Keratinocyte (primary cell): Measurements from ENCODE around the gene PSRC1. TPM values are rescaled to one million over a fixed set of nuclear protein-coding genes. Genes with fewer than 3 reads are reported as not detected.

Source experiments
- DNase-seq: peaks from one replicate; pipeline ENCODE4 v3.0.0-alpha.2; 2011; ENCODE audit warnings: low read depth, missing footprints, low spot score
- FAIRE-seq: peaks from 2 replicates; lab custom pipeline; 2011; peaks lifted over from hg19 to GRCh38; lab: Jason Lieb, UNC
- H2AFZ ChIP-seq: 2 replicates; pipeline ENCODE4 v1.6.0; 2012; ENCODE audit warnings: low read length, control low read depth, inconsistent platforms; ENCODE audit not compliant: control insufficient read depth
- H3K27ac ChIP-seq: 2 replicates; pipeline ENCODE4 v1.5.1; 2011; ENCODE audit warnings: low read length; ENCODE audit not compliant: control insufficient read depth, insufficient read depth
- H3K27me3 ChIP-seq: 3 replicates; pipeline ENCODE4 v1.6.0; 2011; ENCODE audit warnings: low read length; ENCODE audit not compliant: control insufficient read depth, insufficient read depth; ENCODE audit errors: extremely low read depth
- H3K36me3 ChIP-seq, 2 experiments: 2 replicates in 1 of 2; 3 replicates in 1 of 2; pipeline ENCODE4 v1.5.1; 2011; ENCODE audit warnings: low read length in 2 of 2, mild to moderate bottlenecking in 1 of 2; ENCODE audit not compliant: control insufficient read depth in 2 of 2, insufficient read depth in 2 of 2; ENCODE audit errors: extremely low read depth in 1 of 2
- H3K4me1 ChIP-seq: 3 replicates; pipeline ENCODE4 v1.5.1; 2011; ENCODE audit warnings: low read length; ENCODE audit not compliant: control insufficient read depth, insufficient read depth; ENCODE audit errors: extremely low read depth
- H3K4me2 ChIP-seq: 3 replicates; pipeline ENCODE4 v1.6.0; 2011; ENCODE audit warnings: low read depth, low read length; ENCODE audit not compliant: control insufficient read depth, insufficient read depth; ENCODE audit errors: extremely low read depth
- H3K4me3 ChIP-seq, 3 experiments: fragments of 200-600 bp in 1 of 3; sonication (generic) in 1 of 3; 2 replicates in 2 of 3; 3 replicates in 1 of 3; pipeline ENCODE4 v1.5.1; 2011 to 2016; ENCODE audit warnings: low read length in 3 of 3, mild to moderate bottlenecking in 3 of 3, control low read depth in 2 of 3, inconsistent platforms in 1 of 3, low read depth in 1 of 3, mixed read lengths in 1 of 3, mixed run types in 1 of 3, moderate library complexity in 1 of 3; ENCODE audit not compliant: control insufficient read depth in 2 of 3, insufficient read depth in 2 of 3; ENCODE audit errors: extremely low read depth in 1 of 3
- H3K79me2 ChIP-seq: 2 replicates; pipeline ENCODE4 v1.6.0; 2012; ENCODE audit warnings: low read length; ENCODE audit not compliant: control insufficient read depth, insufficient read depth
- H3K9ac ChIP-seq: 3 replicates; pipeline ENCODE4 v1.6.0; 2011; ENCODE audit warnings: low read length; ENCODE audit not compliant: control insufficient read depth, insufficient read depth; ENCODE audit errors: extremely low read depth
- H3K9me1 ChIP-seq: 3 replicates; pipeline ENCODE4 v1.6.0; 2011; ENCODE audit warnings: low read length; ENCODE audit not compliant: control insufficient read depth, insufficient read depth; ENCODE audit errors: extremely low read depth
- H3K9me3 ChIP-seq: 2 replicates; pipeline ENCODE4 v1.5.1; 2012; ENCODE audit warnings: low read depth, low read length; ENCODE audit not compliant: control insufficient read depth
- H4K20me1 ChIP-seq: 3 replicates; pipeline ENCODE4 v1.6.0; 2011; ENCODE audit warnings: low read length; ENCODE audit not compliant: control insufficient read depth, insufficient read depth; ENCODE audit errors: extremely low read depth
- EZH2 ChIP-seq: IDR thresholded peaks from one replicate; pipeline ENCODE4 v1.6.1; 2012; ENCODE audit warnings: inconsistent platforms, mild to moderate bottlenecking, low read length, moderate library complexity
- dilution Hi-C: fragments of 300-500 bp; cut with MboI; formaldehyde crosslinking; loops from one replicate; pipeline ENCODE4 v1.7.0; 2020; ENCODE audit warnings: low sequenced_read_pairs; ENCODE audit not compliant: extremely low pct_ligation_motif_present
- polyA plus RNA-seq, 5 experiments: library from polyadenylated mRNA; depleted of rRNA in 3 of 5; stranded (reverse) in 3 of 5; stranded (forward) in 1 of 5; unstranded in 1 of 5; fragments of >200 nt; gene quantifications; 1 replicate in 1 of 5; 2 replicates in 3 of 5; 3 replicates in 1 of 5; pipeline versions ENCODE4 v1.2.1 to v1.2.3, GENCODE V29; 2011 to 2012; ENCODE audit warnings: missing spikeins in 2 of 5, low read depth in 1 of 5, low replicate concordance in 1 of 5
- TF ChIP-seq, protein P1 (sequence below), 3 experiments: IDR thresholded peaks in 1 of 3; conservative IDR thresholded peaks in 1 of 3; optimal IDR thresholded peaks in 1 of 3; 2 replicates in 2 of 3; 3 replicates in 1 of 3; pipeline versions ENCODE3 to v1.5.1; 2011; ENCODE audit warnings: low read length in 3 of 3, mild to moderate bottlenecking in 3 of 3, moderate library complexity in 2 of 3, control low read depth in 1 of 3, inconsistent platforms in 1 of 3; ENCODE audit not compliant: insufficient read depth in 2 of 3; ENCODE audit errors: extremely low read depth in 1 of 3

The PSRC1 gene
- polyA plus RNA-seq, 1 donor (not counting 4 experiments of a cell fraction or from before 2014, with no cell fraction given) = 10.2 TPM

DNA sequence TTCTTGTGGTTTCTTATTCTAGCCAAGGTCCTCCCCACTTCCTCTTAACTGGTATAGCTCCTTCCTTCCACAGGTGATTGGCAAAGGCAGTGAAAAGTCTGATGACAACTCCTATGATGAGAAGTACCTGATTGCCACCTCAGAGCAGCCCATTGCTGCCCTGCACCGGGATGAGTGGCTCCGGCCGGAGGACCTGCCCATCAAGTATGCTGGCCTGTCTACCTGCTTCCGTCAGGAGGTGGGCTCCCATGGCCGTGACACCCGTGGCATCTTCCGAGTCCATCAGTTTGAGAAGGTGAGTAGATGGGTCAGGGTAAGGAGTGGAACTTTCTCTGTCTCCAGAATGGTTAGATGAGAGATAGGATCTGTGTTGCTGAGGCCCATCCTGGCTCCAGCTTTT is 47.8 kb downstream of the PSRC1 start:
- Histone ChIP-seq H3K9me1 (peaks cover 3% of the 10 kb centered on the region), H3K4me2 (no peak overlapping the region), H3K79me2 (peaks cover 3% of the 10 kb centered on the region), H3K36me3 (peaks cover 52 to 67% of the 10 kb centered on the region in 2 experiments), H3K9ac (no peak overlapping the region), H3K4me1 (peaks cover 20% of the 10 kb centered on the region), H3K4me3 (no peak overlapping the region), H3K27ac (no peak overlapping the region), H3K27me3 (no peaks in the 10 kb centered on the region), H3K9me3 (no peaks in the 10 kb centered on the region), H2AFZ (no peak overlapping the region), H4K20me1 (peaks cover 2% of the 10 kb centered on the region)
- DNase-seq = no peak
- TF ChIP-seq, protein P1, sequence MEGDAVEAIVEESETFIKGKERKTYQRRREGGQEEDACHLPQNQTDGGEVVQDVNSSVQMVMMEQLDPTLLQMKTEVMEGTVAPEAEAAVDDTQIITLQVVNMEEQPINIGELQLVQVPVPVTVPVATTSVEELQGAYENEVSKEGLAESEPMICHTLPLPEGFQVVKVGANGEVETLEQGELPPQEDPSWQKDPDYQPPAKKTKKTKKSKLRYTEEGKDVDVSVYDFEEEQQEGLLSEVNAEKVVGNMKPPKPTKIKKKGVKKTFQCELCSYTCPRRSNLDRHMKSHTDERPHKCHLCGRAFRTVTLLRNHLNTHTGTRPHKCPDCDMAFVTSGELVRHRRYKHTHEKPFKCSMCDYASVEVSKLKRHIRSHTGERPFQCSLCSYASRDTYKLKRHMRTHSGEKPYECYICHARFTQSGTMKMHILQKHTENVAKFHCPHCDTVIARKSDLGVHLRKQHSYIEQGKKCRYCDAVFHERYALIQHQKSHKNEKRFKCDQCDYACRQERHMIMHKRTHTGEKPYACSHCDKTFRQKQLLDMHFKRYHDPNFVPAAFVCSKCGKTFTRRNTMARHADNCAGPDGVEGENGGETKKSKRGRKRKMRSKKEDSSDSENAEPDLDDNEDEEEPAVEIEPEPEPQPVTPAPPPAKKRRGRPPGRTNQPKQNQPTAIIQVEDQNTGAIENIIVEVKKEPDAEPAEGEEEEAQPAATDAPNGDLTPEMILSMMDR (optimal IDR thresholded peaks at IDR 0.05 in 1 of 3, IDR thresholded peaks at IDR 0.05 in 1 of 3, conservative IDR thresholded peaks at IDR 0.05 in 1 of 3; ENCODE audit: extremely low read depth in 1 of 3, insufficient read depth in 2 of 3, low read length in 3 of 3) = no peak
- TF ChIP-seq EZH2 = no peak
- FAIRE-seq = no peak
- dilution Hi-C loops = no loop called here

DNA sequence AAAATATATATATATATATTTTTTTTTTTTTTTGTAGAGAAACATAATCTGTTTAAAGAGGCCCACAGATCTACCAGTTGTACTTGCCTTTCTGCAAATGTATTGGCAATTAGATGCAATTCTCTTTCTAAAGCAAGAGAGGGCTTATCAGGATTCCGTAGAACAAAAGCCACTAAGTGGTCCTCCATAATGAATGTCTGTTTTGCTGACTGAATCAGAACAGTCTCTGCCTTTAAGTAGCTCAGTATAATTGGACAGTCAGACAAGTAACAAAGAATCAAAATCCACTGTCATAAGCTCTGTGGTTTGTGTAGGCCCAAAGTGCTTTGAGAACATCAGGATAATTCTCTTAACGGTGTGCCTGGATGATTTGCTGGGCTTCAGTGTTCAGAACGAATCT is 51.9 kb downstream of the PSRC1 start:
- no peaks in the 10 kb centered on the region for H3K9me3 ChIP-seq
- H2AFZ ChIP-seq = no peak overlapping the region
- no peak overlapping the region for H3K9ac ChIP-seq
- peaks cover 26% of the 10 kb centered on the region for H3K79me2 ChIP-seq
- H3K36me3 ChIP-seq = peaks cover 45 to 63% of the 10 kb centered on the region in 2 experiments
- TF ChIP-seq, protein P1 (optimal IDR thresholded peaks at IDR 0.05 in 1 of 3, IDR thresholded peaks at IDR 0.05 in 1 of 3, conservative IDR thresholded peaks at IDR 0.05 in 1 of 3; ENCODE audit: extremely low read depth in 1 of 3, insufficient read depth in 2 of 3, low read length in 3 of 3) = no peak
- TF ChIP-seq EZH2 = no peak
- dilution Hi-C loops = no loop called here
- no peak overlapping the region for H3K4me3 ChIP-seq
- H3K27ac ChIP-seq = no peak overlapping the region
- no peaks in the 10 kb centered on the region for H3K9me1 ChIP-seq
- H3K4me1 ChIP-seq = peaks cover 4% of the 10 kb centered on the region
- H3K27me3 ChIP-seq = no peaks in the 10 kb centered on the region
- DNase-seq (no peak), FAIRE-seq (no peak)
- no peak overlapping the region for H3K4me2 ChIP-seq
- H4K20me1 ChIP-seq = peaks cover 6% of the 10 kb centered on the region

Other genes with a start within 250 kb of the PSRC1 start
- gene WDR47, start 241.0 kb downstream of the PSRC1 start, polyA plus RNA-seq = 32.8 to 54.7 TPM (median 54.2 TPM) in 3 replicates
- 73.6 to 151 TPM (median 89.7 TPM) in 3 replicates for gene TAF13, start 207.1 kb downstream of the PSRC1 start, polyA plus RNA-seq
- 13.6 to 15.9 TPM (median 15.7 TPM) in 3 replicates for gene TMEM167B, start 192.4 kb downstream of the PSRC1 start, polyA plus RNA-seq
- gene ELAPOR1, start 169.0 kb downstream of the PSRC1 start, polyA plus RNA-seq = 0.21 to 0.36 TPM (median 0.24 TPM) in 3 replicates
- 198 to 233 TPM (median 203 TPM) in 3 replicates for gene SARS1, start 69.2 kb downstream of the PSRC1 start, polyA plus RNA-seq
- 7.3 to 13.7 TPM (median 12.6 TPM) in 3 replicates for gene CELSR2, start 33.6 kb downstream of the PSRC1 start, polyA plus RNA-seq
- gene MYBPHL, start 23.9 kb upstream of the PSRC1 start, polyA plus RNA-seq = 0.68 to 1.1 TPM (median 0.85 TPM) in 3 replicates
- gene SORT1, start 114.8 kb upstream of the PSRC1 start, polyA plus RNA-seq = 1.3 to 2.8 TPM (median 1.6 TPM) in 3 replicates
- 111 to 150 TPM (median 131 TPM) in 3 replicates for gene PSMA5, start 143.3 kb upstream of the PSRC1 start, polyA plus RNA-seq
- gene SYPL2, start 183.4 kb upstream of the PSRC1 start, polyA plus RNA-seq = not detected in 3 replicates
- gene ATXN7L2, start 200.8 kb upstream of the PSRC1 start, polyA plus RNA-seq = 1.2 to 2.0 TPM (median 1.5 TPM) in 3 replicates
- gene CYB561D1, start 210.9 kb upstream of the PSRC1 start, polyA plus RNA-seq = 4.9 to 7.6 TPM (median 5.0 TPM) in 3 replicates
- 0.20 to 0.26 TPM (median 0.24 TPM) in 3 replicates for gene AMIGO1, start 226.6 kb upstream of the PSRC1 start, polyA plus RNA-seq